WI38 (cell line): ENCODE measurements around the gene MRC1.

Experiments used
- H3K4me3 ChIP-seq: 2 replicates; pipeline ENCODE4 v1.5.1; 2011; ENCODE audit warnings: low read depth, mild to moderate bottlenecking, control low read depth, low read length
- TF ChIP-seq, protein P1 (sequence below): IDR thresholded peaks from 2 replicates; pipeline ENCODE4 v1.5.1; 2012; ENCODE audit warnings: low read depth, mild to moderate bottlenecking, control low read depth, low read length

The MRC1 gene

DNA sequence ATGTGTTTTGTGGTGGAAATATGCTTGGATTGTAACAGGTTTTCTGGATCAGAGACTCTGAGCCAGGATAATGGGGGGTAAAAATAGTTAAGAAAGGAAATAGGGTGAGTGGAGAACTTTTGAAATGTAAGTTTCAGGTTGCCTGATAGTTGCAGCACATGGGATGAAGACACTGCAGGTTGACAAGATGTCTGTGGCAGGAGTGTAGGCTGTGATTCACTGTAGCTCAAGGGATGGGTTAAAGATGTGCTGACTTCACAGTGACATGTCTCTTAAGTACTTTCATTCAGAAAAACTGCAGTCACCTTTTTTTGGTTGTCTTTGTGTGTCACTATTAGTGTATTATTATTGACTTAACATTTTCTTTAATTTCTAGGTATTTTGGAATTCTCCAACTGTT lies 79.0 kb downstream of the MRC1 start:
- TF ChIP-seq, protein P1, sequence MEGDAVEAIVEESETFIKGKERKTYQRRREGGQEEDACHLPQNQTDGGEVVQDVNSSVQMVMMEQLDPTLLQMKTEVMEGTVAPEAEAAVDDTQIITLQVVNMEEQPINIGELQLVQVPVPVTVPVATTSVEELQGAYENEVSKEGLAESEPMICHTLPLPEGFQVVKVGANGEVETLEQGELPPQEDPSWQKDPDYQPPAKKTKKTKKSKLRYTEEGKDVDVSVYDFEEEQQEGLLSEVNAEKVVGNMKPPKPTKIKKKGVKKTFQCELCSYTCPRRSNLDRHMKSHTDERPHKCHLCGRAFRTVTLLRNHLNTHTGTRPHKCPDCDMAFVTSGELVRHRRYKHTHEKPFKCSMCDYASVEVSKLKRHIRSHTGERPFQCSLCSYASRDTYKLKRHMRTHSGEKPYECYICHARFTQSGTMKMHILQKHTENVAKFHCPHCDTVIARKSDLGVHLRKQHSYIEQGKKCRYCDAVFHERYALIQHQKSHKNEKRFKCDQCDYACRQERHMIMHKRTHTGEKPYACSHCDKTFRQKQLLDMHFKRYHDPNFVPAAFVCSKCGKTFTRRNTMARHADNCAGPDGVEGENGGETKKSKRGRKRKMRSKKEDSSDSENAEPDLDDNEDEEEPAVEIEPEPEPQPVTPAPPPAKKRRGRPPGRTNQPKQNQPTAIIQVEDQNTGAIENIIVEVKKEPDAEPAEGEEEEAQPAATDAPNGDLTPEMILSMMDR = no peak
- H3K4me3 ChIP-seq = no peak overlapping the region

DNA sequence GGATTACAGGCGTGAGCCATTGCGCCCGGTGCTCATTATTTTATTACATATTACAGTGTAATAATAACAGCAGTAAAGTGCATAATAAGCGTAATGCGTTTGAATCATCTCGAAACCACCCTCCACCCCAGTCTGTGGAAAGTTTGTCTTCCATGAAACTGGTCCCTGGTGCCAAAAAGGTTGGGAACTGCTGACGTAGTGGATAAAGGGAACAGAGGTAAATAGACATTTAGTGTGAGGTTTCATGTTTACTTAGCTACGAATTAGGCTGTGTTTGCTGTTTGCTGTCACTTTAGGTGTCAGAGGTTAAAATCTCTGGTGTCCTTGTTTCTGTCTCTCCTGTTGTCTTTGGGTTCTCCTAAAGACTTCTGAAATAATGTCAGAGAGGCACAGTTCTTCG lies 82.3 kb downstream of the MRC1 start:
- TF ChIP-seq, protein P1 = no peak

DNA sequence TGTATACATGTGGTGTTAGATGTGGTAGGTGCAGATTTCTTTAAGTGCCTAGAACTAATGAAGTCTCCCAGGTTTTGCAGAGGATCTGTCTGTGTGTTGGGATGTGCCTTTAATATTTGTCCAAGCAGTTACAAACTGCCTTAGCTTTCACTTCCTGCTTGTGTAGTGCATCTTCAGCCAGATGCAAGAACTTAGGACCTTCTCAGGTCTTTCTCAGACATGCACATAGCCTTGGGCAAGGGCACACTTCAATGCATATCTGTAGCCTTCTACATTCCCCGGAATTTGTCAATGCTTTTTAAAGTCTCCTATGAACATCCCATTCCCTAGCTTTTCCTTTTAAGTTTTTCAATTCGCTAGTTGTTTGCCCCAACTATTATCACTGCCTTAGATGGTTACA lies 95.4 kb downstream of the MRC1 start:
- H3K4me3 ChIP-seq = no peak overlapping the region
- TF ChIP-seq, protein P1 = no peak

More for the DNA sequence above, 82.3 kb downstream of the MRC1 start:
- no peak overlapping the region for H3K4me3 ChIP-seq

DNA sequence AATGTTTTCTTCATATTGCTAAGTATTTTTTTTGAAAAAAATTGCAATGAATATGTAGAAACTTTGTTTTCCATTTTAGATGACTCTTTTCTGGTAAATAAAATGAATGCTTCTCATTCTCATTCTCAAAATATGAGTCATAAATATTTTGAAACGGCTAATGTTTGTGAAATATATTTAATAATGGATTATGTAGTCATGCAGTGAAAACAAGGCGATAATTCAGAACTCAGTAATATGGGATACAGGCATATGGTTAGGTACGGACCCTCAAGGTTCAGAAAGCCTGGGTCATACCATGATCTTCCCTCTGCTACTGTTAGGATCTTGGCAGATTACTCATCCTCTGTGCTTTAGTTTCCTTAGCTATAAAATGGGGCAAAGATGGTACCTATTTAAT lies 96.3 kb downstream of the MRC1 start:
- TF ChIP-seq, protein P1 = no peak
- H3K4me3 ChIP-seq = no peak overlapping the region

DNA sequence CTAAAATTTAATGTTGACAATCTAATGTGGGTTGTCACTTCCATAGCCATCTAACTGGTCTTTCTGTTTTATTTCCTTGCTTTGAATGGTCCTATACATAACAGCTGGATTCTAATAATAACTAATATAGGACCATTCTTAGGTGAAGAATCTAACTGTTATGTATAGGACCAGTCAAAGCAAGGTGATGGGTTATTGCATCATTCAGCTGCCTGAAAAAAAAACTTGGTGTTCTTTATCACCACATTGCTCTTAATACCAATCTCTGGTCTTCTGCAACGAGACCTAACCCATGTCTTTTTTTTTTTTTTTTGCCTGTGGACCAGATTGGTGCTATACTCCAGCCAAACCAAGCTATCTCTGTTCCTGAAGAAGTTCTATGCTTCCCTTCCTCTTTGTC lies 96.9 kb downstream of the MRC1 start:
- TF ChIP-seq, protein P1 = no peak
- H3K4me3 ChIP-seq = no peak overlapping the region

DNA sequence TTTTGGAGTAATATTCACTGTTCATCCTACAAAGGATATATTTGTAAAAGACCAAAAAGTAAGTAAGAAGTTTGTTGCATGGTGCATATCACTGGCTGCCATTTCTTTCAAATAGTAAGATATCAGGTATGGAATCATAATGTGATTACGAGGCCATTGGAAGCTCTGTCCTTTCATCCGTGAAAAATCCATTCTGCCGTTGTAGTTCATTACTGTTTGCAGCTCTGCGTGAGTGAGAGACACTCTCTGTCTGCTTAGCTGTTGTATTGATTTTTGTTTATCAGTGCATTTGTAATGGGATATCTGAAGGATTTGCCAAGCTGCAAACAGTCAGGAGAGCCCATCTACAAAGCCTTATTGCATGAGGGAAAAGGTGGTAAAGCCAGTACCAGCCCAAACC lies 98.5 kb downstream of the MRC1 start:
- TF ChIP-seq, protein P1 = no peak
- no peak overlapping the region for H3K4me3 ChIP-seq

DNA sequence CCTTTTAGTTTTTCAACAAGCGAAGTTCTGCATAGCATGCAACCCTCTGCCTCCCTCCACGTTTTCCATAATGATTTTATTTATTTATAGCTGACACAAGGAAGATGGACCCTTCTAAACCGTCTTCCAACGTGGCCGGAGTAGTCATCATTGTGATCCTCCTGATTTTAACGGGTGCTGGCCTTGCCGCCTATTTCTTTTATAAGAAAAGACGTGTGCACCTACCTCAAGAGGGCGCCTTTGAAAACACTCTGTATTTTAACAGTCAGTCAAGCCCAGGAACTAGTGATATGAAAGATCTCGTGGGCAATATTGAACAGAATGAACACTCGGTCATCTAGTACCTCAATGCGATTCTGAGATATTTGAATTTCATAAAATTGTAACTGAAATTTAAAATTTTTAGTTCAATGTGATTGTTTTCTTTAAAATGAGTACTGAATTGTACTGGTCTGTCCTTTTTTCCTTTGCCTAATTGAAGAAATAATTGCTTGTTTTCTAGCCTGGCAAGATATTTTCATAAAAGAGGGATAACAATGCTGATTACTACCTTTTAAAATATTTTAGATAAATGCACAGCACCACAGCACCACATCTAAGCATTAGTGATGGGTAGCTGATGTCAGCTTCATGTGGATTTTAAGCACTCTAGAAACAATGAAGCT lies 101.1 kb downstream of the MRC1 start:
- H3K4me3 ChIP-seq = no peak overlapping the region
- TF ChIP-seq, protein P1 = peak; percentile 52
